HG03342 (cell line): ENCODE measurements around the gene MYRF.

ENCODE experiments used
- ATAC-seq: cut with Tn5 transposase; IDR thresholded peaks from one replicate; pipeline ENCODE4 v1.9.1; 2021; ENCODE audit warnings: mild to moderate bottlenecking, moderate library complexity; ENCODE audit not compliant: unreplicated experiment

The MYRF gene

DNA sequence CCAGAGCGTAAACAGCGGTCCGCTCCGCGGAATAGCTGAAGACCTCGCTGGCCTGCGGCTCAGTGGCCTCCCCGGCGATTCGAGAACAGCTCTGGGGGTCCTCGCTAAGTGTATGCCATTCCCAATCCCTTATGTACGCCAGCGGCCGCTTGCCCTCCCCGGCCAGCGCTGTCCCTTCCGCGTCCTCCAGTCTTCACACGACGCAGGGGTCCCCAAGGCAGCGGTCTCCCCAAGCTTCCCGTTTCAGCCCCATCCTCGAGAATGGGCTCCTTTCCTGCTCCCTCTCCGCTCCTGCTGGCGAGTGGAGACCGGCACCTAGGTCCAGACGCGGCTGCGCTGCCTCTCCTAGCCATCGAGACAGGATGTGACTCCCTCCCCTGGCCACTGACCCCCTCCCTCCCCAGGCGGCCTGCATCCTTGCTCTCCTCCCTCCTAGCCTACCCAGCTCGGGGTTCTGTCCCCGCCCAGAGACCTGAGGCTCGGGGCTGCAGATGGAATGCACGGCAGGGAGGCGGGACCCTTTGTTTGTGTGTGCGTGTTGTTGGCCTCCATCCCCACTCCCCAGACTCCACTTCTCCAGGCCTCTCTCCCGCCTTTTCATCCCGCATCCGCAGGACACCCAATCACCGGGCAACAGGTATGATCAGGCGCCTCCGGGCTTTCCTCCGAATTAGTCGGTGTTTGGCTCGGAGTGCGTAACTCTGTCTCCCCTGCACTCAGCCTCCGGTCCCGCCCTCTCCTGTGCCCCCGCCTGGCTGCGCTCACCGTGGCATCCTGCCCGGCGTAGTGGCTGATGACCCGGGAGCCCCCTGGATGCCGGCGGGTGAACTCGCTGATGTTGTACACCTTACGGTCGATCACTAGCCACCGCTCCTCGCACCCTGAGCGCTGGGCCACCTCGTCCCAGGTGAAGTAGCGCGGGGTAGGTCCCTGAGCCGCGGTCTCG, 63.6 kb downstream of the MYRF start:
- peak; percentile 12 for ATAC-seq

DNA sequence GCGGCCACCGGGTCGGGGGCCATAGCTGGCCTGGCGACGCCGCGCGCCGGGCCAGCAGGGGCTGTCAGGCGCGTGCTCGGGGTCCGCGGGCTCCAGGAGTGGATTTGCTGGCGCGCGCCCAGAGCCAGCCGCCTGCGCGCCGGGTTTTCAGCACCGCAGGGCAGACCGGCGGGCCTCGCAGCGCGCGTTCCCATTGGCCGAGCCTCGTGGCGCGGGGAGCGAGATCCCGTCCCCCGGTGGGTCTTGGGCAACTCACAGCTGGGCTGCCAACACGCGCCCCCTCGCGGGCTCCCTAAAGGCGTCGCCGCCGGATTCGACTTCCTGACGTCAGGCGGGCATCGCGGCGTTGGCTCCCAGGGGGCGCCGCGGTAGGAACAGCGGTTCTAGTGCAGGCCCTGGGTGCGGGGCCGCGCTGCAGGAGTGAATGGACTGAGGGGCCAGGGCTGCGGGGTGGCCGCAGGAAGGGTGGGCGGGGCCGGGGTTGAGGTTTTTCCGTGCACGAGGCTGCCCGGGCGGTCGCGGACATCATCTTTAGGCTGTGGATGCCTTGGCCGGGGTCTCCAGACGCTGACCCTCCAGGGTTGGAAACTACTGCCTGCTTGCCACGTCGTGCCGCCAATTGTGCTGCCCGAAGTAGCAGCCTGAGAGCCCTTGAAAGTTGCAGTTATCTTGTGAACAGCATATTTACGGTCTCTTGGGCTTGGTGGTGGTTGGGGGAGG, 64.5 kb downstream of the MYRF start, which contains the start of gene FADS1:
Gene FADS1, minus strand, starts transcription at position 268 of the 720 bp plus-strand sequence. Its CDS starts 74 bp downstream, at position 194.
- ATAC-seq = peak; percentile 49

DNA sequence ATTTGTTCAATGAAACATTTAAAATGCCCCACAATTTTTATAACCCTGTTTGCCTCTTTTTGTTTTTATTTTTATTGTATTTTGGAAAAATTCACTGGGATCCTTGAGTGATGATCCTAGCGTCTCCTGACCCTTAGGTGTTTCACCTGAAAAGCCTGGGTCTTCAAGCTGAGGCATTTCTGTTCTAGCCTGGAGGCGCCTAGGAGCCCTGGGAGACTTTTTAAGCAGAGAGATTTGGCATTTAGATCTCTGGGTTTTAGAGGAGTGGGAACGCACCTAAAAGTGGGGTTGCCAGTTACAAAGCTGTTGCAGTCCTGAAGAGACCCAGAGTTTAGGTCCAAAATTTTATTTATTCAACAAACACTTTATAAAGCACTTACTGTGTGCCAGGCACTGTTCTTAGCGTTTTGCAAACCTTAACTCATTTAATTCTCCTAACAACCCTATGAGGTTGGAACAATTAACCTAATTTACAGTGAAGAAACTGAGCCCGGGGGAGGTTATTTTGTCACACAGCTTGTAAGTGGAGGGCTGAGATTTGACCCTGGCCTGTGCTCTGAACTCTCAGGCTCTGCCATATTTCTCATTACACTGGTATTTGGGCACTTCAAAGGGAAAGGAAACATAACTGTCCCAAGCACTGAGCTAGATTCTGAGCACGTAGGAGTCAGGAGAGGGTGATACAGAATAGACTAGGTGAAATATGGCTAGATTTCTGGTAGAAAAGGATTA, 65.2 kb downstream of the MYRF start:
- no peak for ATAC-seq

DNA sequence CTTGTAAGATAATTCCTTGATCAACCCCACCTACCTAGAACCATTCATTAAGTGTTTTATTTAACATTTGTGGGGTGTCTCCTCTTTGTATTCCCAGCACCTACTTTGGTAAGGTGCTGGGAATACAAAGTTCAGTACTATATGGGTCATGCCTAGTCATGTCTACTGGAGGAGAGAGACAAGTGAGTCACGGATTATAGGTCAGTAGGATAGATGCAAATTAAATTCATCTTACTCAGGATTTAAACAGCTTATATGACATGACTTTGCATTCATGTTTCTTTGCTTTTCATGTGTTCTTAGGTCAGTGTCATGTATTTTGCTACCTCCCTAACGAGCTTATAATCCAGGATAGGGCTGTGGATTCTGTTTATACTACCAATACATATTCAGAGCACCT, 67.7 kb downstream of the MYRF start:
- no peak for ATAC-seq

DNA sequence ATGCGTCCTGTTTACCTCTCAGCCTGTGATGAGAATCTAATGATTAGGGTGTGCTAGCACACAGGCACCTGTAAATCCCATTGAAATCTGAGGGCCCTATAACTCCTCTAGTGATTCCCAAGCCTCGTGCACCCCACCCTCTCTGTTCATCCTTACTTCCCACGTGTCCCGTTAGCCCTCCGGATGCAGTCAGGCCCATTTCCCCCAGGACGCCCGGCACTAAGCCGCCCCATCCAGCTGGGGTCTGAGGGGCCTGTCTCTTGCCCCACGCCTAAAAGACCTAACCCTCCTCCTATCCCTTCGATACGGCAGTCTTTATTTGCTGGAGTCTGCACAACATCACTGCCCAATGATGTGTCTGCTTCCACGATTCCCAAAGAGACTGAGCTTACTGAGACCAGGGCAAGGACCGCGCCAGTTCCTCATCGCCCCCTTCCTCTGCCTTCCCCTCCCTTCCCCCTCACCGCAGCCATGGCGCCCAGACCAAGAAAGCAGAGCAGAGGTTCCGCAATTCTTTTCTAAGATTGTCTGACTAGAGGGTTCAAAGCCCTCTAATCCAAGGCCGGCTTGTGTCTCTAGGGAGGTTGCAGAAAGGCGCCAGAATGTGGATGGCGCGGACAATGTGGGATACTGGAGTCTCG, 74.6 kb downstream of the MYRF start:
- ATAC-seq = no peak

DNA sequence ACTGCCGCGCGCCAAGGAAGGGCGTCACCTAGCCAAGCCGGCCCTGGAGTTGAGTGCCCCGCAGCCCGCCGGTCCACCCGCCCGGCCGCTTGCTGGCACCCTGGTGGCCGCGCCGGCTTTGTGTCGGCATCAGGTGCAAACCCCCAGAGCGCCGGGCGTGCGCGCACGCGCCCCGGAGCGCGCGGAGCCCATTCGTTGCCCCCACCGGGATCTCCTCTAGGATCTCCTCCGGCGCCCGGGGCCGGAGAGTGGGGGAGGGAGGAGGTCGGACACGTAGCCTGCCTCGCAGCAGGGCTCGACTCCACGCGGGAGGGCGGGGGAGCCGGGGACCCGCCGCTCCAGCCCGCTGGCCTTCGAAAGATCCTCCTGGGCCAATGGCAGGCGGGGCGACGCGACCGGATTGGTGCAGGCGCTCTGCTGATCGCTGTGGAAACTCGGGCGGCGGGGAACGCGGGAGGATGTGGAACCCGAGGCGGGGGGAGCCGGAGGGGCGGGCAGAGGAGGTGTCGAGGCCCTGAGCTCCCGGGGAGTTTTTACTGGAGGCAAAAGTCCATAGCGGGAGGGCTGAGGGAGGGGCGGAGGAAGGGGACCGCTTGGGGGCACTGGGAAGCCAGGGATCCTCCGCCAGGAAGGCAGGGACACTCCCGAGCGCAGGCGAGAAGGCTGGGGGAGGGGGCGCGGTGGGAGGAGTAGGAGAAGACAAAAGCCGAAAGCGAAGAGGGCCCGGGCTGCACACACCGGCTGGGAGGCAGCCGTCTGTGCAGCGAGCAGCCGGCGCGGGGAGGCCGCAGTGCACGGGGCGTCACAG, 75.3 kb downstream of the MYRF start, which contains the start of gene FADS2:
Gene FADS2, plus strand, starts transcription at position 730 of the 808 bp plus-strand sequence. CDS start 91 bp downstream, outside the sequence.
- peak; percentile 73 for ATAC-seq

DNA sequence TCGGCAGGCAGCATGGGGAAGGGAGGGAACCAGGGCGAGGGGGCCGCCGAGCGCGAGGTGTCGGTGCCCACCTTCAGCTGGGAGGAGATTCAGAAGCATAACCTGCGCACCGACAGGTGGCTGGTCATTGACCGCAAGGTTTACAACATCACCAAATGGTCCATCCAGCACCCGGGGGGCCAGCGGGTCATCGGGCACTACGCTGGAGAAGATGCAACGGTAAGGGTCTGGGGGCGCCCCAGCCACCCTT, 75.9 kb downstream of the MYRF start:
- ATAC-seq = no peak

DNA sequence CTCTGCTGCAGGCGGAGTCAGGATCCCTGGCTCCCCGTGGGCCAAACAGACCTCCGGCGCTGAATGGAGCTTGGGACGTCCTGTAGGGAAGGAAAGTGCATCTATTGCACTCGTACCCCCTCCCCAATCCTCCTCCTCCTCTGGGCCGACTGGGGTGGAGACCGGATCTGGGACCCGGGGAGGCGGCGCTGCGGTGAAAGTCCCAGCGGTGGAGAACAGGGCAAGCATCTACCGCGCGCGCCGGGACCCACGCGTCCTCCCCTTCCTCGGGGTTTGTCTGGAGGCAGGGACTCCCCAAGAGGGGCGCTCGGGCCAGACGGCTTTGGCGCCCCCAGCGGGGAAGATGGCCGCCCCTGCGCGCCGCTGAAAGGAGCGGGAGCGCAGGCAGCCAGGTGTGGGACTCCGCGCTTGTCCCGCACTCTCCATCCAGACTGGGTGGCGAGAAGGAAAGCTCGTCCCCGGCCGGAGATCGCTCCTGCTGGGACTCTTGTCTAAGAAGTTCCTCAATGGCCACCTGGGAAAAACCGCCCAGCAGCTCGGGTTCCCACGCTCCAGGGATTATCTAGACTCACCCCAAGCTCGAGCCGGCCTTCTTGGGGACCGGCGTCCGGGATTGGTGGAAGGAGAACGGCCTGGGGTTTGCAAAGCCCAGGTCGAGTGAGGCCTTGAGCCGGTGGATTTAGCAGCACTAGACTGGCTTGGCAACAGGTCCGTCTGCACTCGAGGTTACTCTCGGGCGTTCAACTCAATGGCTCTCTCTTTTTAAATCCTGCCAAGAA, 76.4 kb downstream of the MYRF start:
- ATAC-seq = peak; percentile 23

DNA sequence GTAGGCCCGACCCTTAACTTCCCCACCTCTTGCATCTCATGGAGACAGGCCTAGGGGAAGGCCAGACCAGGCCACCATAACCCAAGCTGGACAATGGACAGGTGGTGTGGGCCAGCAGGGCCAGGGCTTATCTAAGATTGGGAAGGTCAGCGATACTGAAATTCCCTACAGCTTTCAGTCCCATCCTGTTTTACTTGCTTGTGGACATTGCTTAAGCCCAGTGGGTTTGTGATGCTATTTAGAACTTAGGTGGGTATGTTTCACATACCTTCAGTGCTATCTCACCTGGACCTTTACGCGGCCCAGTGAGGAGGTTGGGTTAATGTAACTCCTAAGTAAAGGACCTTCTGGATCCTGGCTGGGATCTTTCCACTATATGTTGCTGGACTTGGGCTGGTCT, 77.4 kb downstream of the MYRF start:
- no peak for ATAC-seq

DNA sequence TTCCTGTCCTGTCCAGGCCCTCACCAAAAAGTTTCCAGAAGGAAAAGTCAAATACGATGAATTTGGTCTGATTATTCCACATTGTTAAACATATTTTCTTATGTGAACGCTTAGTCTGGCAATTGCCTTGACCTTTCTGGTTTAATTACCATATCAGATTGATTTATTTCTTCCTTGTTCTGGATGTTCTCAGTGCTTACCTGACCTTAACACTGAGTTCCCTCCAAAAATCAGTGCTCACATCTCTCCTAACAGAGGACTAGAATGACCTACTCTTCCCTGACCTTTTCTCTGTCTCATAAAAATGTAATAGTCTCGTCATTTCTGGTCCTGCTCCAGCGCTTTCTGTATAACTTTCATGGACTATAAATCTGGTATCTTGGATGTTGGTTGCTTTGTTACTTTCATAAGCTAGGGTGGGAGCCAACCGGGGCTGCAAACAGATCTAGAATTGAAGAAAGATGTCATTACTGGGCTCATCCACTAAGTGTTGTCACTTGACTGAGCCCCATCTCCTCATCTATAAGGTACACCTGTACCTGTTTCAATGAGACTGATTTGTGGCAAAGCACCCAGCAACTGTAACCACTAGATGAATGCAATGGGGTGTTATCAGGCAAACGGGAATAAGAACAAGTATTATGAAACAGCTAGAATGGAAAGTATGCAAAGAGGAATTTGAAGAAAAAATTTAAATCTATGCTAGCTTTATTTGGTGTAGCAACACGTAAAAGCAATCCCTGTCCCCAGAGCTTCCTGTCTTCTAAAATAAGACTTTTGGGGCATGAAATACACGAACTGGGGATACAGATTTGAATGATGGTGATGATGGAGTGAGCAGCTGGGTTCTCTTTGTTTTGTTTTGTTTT, 78.0 kb downstream of the MYRF start:
- ATAC-seq = no peak

DNA sequence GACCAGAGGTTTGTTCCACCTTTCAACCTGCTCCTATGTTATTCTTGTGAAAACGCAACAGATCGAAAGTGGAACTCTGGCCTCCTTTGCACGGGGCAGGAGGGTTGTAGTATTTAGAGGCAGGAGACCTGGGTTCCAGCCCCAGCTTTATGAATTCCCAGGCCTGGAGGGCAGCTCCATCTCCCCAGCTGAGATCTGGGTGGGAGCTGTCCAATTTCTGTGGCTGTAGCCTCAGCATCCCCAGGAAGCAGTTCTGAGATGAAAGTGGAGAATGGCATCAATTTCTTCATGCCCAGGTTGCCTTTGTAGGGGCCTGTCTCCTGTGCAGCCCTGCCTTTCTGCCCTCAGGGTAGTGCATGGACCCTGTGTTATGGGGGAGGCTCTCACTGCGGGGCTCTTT, 79.8 kb downstream of the MYRF start:
- ATAC-seq = no peak

DNA sequence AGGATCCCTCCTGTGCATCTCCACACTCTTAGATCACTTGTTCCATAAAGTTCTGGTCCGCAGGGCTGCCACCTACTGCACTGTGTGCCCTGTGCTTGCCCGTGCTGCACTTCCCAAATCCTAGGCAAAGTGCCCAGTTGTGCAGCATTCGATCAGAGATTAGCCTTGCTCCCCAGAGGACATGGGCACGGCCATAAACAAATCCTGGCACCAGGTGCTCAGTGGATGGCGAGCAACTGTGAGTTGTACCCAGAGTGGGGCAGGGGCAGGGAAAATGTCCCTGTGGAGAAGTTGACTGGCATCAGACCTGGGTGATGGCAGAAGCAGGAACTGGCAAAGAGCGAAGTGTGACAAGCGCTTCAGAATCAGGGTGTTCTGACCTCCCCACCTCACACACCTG, 80.3 kb downstream of the MYRF start:
- ATAC-seq = no peak

DNA sequence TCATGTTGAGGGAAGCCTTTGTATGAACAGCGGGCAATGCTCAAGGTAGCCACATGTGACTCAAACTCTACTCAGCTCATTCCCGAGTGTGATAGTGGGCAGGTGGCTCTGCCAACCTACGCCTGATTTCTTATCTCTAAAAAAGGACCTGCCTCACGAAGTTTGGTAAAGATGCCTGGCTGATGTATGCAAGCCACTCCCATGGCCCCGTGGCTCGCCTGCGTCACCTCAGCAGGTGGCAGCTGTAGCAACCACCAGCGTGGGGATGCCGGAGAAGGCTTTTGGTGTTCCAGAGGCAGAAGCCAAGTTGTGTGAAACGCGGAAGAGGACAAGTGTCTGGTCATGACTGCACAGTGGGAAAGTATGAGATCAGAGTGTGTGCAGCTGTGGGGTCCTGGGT, 81.0 kb downstream of the MYRF start:
- ATAC-seq = no peak

DNA sequence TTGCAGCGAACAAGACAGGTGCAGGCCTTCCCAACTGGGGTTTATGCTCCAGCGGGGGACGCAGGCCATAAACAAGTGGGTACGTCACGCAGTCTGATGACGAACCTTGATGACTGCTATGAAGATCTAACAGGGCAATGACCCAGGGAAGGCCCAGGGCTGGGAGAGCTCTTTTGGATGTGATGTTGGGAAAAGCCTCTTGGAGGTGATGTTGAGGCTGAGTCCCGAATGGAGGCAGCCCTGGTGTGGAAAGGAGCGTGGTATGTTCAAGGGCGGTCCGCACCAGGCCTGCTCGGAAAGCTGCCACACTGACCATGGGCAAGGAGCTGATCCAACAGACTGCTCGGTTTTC, 81.5 kb downstream of the MYRF start:
- no peak for ATAC-seq

DNA sequence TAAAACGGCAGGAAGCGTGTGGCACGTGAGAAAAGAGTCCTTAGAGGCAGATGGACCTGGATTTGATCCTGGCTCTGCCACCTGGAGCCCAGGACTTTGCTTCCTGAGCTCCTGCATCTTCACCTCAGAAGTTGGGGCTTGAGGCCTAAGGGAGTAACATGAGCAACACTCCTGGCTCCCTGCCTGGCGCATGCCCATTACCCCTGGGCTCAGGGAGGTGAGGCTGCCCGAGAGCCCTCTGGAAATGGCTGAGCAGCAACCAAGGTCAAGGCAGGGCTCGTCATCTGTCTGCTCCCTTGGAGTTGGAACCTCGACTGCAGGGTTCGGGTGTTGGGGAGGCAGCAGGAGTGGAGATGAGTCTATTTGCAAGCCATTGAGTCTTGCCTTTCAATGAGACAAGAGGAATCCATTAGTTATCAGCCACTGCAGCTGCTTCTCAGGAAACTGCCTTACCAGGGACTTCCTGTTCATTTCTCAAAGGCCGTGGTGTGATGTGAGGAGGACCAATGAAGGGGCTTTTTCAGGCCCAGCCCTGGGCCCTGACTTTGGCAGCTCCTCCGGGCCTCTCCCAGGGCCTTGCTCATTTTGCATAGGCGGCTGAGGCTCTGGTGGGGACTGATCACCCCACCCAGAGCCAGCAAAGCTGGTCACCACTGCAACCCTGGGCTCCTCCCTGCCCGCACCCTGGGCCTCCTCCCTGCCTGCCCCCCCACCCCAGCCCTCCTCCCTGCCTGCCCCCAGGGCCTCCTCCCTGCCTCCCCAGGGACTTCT, 82.0 kb downstream of the MYRF start:
- peak; percentile 90 for ATAC-seq

DNA sequence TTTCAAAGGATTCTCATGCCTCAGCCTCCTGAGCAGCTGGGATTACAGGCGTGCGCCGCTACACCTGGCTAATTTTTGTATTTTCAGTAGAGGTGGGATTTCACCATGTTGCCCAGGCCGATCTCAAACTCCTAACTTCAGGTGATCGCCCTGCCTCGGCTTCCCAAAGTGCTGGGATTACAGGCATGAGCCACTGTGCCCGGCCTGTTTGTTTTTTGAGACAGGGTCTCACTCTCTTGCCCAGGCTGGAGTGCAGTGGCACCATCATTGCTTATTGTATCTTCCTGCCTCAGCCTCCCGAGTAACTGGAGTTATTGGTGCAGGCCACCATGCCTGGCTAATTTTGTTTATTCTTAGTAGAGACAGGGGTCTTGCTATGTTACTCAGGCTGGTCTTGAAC, 83.8 kb downstream of the MYRF start:
- ATAC-seq = no peak

DNA sequence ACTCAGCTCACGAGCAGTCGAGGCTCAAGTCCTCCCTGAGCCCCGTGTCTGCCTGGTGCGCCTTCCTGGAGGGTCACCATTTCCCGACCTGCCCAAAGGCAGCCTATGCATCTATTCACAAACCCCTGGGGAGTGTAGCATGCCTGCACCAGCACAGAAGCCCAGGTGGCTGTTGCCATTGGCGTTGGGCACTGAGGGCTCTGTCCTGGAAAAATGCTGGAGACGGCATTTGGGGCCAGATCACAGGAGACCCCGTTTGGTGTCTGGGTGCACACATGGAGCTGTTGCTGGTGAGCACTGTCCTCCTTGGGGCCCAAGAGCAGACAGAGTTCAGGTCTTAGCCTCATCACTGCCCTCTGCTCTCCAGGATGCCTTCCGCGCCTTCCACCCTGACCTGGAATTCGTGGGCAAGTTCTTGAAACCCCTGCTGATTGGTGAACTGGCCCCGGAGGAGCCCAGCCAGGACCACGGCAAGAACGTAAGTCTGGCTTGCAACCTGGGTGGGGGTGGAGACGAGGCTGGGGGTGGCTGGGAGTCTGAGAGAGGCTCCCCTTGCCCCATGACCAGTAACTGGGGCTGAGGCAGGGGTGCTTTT, 85.1 kb downstream of the MYRF start:
- no peak for ATAC-seq
